Subcutaneous adipose tissue (tissue), 4 donors: ENCODE measurements around the gene SHROOM3. TPM values are rescaled to one million over a fixed set of nuclear protein-coding genes. Genes with fewer than 3 reads are reported as not detected.

Experiments used
- CTCF ChIP-seq: fragments of 450-650 bp; IDR thresholded peaks from one replicate; pipeline ENCODE4 v1.5.1; 2016; ENCODE audit warnings: low read depth, mild to moderate bottlenecking, control low read depth, antibody characterized with exemption, moderate library complexity
- total RNA-seq, 4 donors: library from RNA; depleted of rRNA; stranded (reverse); fragments of >200 nt; gene quantifications; one replicate each; pipeline ENCODE4 v1.1.0, GENCODE V29; 2016

Gene SHROOM3
- total RNA-seq, 4 donors from 2014 or later, result 0.22 to 0.38 (median 0.33) TPM; not detected in 1

- TF ChIP-seq CTCF, result no peak
Measured at GRCh38 chr4:76654791-76655190, 219.8 kb downstream of the SHROOM3 start.

- no peak for TF ChIP-seq CTCF
Measured at GRCh38 chr4:76655566-76656479, 220.8 kb downstream of the SHROOM3 start.

DNA sequence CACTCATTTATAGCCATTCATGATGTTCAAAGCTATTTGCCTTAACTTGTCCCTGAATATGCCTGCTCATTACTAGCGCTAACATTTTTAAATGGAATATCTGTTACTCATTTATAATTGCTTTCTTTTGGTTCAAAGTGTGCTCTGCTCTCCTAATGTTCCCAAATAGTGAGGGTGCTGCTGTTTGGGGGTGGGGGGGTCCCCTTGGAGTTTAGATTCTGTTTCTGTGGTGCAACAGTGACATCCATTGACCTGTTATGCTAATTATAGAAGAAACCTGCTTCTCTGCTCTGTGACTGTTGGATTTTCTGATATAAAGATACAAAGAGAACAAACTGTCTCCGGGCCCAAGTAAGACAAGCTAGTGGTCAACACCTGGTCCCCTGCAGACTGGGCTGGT, 222.4 kb downstream of the SHROOM3 start:
- TF ChIP-seq CTCF, result no peak

GRCh38 chr4:76658231-76659102, 223.4 kb downstream of the SHROOM3 start:
- TF ChIP-seq CTCF, result no peak

DNA sequence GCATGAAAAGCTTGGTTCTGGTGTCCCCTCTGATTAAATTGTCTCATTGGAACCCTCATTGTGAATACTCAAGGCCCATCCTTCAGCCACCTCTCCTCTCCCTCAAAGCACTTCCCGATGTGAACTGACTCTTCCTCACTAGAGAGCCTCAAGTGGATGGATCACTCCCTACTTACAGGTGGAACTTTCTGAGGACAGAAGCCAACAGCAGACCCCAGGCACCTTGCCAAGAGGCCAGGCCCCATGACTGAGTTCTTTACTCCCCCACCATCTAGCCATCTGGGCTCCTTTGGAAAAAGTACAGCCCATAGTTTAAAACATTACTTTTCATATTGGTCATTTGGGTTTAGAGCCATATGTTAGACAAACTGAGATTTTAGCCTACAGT, 224.1 kb downstream of the SHROOM3 start:
- no peak for TF ChIP-seq CTCF

GRCh38 chr4:76663824-76664223, 228.8 kb downstream of the SHROOM3 start:
- no peak for TF ChIP-seq CTCF

DNA sequence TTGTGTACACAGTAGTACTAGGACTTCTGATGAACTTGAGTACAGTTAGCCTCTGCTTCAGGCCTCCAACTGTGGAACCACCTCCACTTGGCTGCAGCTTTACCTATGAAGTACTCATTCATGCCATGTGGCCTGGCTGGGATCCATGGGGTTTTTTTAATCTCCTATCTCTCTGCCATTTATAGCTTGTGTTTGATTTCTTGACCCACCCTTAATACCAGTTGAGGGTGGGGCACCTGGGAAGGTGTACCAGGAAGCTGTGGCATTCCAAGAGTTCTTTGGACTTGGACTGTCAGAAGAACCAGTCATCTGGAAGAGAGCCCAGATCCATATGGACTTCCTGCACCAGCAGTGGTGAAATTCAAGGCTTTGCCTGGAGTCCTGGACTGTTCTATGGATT, 230.1 kb downstream of the SHROOM3 start:
- TF ChIP-seq CTCF, result no peak
